Inflammatory macrophage treated with lipopolysaccharide for 1 hour (primary cell): ENCODE data around the gene PGM5.
"Not testable (repeated sequence)": the region's sequence is repeated elsewhere in the genome, so short reads cannot be mapped to it uniquely, and the experiment has no call there.

Source experiments
- DNase-seq, 2 donors: peaks; one replicate each; pipeline ENCODE4 v3.0.0-alpha.2; 2020 to 2022

The PGM5 gene

GRCh38 chr9:68356380-68357118 is at the start of gene PGM5:
Gene PGM5 (plus strand): TSS chr9:68356611. CDS start chr9:68357128, 517 bp downstream.
- DNase-seq, result peak; percentile 17 to 19

- not testable (repeated sequence) for DNase-seq
Observed at GRCh38 chr9:68307127-68307526, 49.3 kb upstream of the PGM5 start.

GRCh38 chr9:68307654-68308053 is 48.8 kb upstream of the PGM5 start:
- not testable (repeated sequence) for DNase-seq

- DNase-seq, result not testable (repeated sequence)
Observed at GRCh38 chr9:68311208-68311607, 45.2 kb upstream of the PGM5 start.

GRCh38 chr9:68318209-68318608 is 38.2 kb upstream of the PGM5 start:
- DNase-seq, result not testable (repeated sequence)

- not testable (repeated sequence) for DNase-seq
Observed at GRCh38 chr9:68323749-68324148, 32.7 kb upstream of the PGM5 start.

GRCh38 chr9:68324518-68324917 is 31.9 kb upstream of the PGM5 start:
- DNase-seq, result not testable (repeated sequence)

- not testable (repeated sequence) for DNase-seq
Observed at GRCh38 chr9:68329106-68329505, 27.3 kb upstream of the PGM5 start.

GRCh38 chr9:68330531-68331173 is 25.8 kb upstream of the PGM5 start:
- DNase-seq, result not testable (repeated sequence)

- DNase-seq, result not testable (repeated sequence)
Observed at GRCh38 chr9:68332122-68332521, 24.3 kb upstream of the PGM5 start.

- not testable (repeated sequence) for DNase-seq
Observed at GRCh38 chr9:68335935-68336334, 20.5 kb upstream of the PGM5 start.

GRCh38 chr9:68336639-68337339 is 19.6 kb upstream of the PGM5 start:
- not testable (repeated sequence) for DNase-seq

- DNase-seq, result not testable (repeated sequence)
Observed at GRCh38 chr9:68338000-68338399, 18.4 kb upstream of the PGM5 start.

GRCh38 chr9:68342265-68343025 is 14.0 kb upstream of the PGM5 start:
- not testable (repeated sequence) for DNase-seq

- DNase-seq, result not testable (repeated sequence)
Observed at GRCh38 chr9:68343242-68343641, 13.2 kb upstream of the PGM5 start.

- not testable (repeated sequence) for DNase-seq
Observed at GRCh38 chr9:68343992-68344391, 12.4 kb upstream of the PGM5 start.

GRCh38 chr9:68351689-68352088 is 4.7 kb upstream of the PGM5 start:
- not testable (repeated sequence) for DNase-seq

- DNase-seq, result not testable (repeated sequence)
Observed at GRCh38 chr9:68355993-68356379, 425 bp upstream of the PGM5 start.

GRCh38 chr9:68357119-68357714 is 806 bp downstream of the PGM5 start:
- DNase-seq, result not testable (repeated sequence)

- DNase-seq, result not testable (repeated sequence)
Observed at GRCh38 chr9:68366933-68367547, 10.6 kb downstream of the PGM5 start.

GRCh38 chr9:68375789-68376188 is 19.4 kb downstream of the PGM5 start:
- not testable (repeated sequence) for DNase-seq

GRCh38 chr9:68377723-68378122 is 21.3 kb downstream of the PGM5 start:
- DNase-seq, result not testable (repeated sequence)
